HG03039 (cell line): Measurements from ENCODE around the gene ADGRB3.

Experiments
- ATAC-seq: cut with Tn5 transposase; IDR thresholded peaks from one replicate; pipeline ENCODE4 v1.9.1; 2021; ENCODE audit warnings: mild to moderate bottlenecking, moderate library complexity; ENCODE audit not compliant: unreplicated experiment

ADGRB3 gene

DNA sequence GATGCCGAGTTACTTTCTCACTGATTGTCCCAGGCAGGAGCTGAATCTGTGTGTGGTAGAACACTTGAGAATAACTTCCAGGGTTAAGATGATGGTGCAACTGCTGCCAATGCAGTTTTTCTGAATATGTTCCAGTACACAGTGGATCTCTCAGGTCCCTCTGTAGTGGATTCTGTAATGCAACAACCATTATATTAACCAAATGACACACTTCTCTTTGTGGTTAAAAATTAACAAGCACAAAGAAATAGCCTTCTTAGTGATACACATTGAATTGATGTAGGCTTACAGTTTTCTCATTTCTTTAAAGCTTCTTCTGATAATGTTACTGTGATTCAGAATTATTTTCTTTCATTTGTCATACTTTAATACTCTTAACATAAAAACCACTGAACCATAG lies 383.8 kb downstream of the ADGRB3 start:
- no peak for ATAC-seq

DNA sequence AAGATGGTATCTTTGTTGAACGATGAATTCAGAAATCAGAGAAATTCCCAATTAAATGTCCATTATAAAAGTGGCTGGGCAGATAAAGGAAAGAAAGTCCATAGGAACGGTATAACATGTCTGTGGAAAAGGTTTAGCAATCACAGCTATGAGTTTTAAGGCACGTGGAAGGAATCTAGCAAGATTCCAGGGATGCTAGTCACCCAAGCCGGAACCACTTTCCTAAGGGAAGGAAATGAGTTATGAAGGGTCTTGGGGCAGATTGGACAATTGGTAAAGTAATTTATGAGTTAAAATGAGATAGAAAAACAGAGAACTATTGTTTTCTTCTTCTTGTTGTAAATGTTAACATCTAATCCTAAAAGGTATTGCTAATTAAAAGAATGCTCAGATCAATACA lies 384.8 kb downstream of the ADGRB3 start:
- ATAC-seq, result no peak

DNA sequence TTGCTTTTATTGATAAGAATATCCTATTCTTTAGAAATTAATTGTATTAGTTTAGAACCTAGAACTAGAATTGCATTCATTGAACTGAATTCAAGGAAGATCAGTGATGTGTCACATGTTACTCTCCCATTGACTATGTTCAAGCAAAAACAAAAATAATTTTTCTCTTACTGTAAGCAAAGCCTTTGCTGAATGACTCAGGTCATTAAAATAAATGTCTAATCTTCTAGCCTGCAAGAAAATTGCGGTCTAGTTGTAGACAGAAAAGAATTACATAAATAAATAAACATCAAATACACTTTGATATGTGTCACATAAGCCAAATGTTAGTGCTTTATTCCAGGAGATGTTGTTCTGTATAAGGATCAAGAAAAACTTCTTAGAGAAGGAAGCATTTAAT lies 387.9 kb downstream of the ADGRB3 start:
- ATAC-seq, result no peak

DNA sequence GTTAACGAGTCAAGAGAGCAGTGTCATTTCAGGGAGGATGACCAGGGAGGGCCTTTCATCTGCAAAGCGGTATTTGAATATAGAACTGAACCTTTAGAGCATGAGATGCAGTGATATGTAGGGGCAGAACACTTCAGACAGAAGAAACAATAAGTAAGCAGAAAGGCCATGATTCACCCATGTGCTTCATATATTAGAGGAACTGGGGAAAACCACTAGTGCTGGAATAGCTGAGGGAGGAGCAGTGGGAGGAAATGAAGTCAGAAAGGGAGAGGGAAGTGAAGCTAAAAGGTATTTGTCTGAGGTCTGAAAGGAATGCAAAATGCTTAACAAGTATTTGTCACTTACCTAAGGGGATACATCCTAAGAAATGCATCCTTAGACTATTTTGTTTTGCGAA lies 391.2 kb downstream of the ADGRB3 start:
- no peak for ATAC-seq

DNA sequence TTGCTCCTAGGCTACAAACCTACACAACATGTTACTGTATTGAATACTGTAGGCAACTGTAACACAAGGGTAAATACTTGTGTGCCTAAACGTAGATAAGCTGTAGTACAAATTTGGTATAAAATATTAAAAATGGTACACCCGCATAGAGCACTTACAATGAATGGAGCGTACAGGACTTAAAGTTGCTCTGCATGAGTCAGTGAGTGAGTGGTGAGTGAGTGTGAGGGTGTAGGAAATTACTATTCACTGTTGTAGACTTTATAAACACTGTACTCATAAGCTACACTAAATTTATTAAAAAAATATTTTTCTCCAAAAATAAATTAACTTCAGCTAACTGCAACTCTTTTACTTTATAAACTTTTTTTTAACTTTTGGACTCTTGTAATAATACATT lies 391.6 kb downstream of the ADGRB3 start:
- ATAC-seq, result no peak

DNA sequence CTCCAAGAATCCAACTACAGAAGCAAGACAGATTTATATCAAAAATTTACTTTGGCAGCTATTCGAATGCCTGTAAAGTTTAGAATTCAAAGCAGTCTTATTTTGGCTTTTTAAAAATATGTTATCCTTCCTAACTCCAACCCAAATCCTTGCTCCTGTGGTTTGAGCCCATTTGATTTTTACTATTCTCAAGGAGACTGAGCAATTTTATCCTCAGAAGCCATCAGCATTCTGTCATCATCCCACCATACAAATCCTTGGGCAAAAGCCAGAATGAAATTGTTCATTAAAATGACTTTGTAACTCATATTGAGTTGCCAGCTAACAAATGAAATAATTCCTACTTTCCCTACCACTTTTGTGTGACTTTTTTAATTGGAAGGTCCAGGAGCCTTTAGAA lies 392.8 kb downstream of the ADGRB3 start:
- ATAC-seq, result no peak

DNA sequence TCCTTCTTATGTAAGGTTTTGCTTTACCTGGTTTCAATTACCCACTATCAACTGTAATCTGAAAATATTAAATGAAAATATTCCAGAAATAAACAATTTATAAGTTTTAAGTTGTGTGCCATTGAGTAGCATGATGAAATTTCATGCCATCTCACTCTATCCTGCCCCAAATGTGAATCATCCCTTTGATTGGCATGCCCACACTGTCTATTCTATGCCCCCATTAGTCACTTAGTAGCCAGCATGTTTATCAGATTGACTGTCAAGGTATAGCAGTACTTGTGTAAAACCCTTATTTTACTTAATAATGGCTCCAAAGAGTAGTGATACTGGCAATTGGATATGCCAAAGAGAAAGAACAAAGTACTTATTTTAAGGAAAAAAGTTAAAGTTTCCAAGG lies 403.8 kb downstream of the ADGRB3 start:
- ATAC-seq, result no peak

DNA sequence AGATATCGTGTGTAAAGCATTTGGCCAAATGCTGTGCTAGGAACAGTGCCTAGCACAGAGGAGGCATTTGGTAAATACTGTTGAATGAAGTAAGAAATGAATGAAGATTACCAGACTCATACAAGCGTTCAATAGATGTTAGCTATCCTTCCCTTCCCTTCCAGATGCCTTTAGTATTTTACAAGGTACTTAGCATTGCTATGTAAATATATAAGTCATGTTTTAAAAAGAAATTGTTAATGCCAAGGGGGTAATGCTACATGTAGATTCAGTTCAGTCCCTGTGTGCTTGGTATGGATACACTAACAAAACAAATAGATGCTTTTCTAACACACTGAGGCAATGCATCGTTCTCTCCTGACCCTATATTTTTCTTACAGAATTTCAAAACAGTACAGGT lies 407.2 kb downstream of the ADGRB3 start:
- no peak for ATAC-seq

DNA sequence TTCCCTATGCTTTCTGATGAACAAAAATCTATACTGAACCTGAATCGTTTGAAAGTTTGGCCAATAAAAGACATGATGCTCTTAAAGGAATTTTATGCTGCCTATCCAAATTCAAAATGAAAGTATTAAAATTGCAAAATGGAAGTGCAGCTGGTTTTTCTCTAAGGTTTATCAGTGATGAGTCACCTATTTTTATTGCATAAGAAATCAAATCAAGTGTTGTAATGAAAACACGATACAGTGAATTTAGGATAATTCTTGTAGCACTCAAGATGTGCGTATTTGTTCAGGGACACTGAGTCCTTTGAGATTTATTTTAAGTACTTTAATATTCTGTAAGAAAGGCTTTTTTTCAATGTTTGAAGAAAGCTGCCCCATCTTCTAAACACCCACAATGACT lies 409.5 kb downstream of the ADGRB3 start:
- no peak for ATAC-seq

DNA sequence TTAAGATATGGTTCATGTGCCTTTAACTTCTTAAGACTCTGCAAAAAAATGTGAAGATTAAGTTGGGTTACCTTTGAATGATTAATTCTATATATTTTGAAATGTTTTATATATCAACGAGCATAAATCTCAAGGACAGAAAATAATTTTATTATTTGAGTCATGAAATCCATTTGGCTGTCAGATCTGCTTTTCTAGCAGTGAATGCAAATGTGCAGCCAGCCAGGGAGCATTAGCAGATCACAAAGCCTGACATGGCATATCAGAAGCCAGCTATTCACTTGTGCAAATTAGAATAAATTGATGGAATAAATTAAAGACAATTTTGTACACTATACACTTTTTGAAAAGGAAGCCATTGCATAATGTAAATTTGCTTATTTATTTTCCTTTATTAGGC lies 424.3 kb downstream of the ADGRB3 start:
- no peak for ATAC-seq

DNA sequence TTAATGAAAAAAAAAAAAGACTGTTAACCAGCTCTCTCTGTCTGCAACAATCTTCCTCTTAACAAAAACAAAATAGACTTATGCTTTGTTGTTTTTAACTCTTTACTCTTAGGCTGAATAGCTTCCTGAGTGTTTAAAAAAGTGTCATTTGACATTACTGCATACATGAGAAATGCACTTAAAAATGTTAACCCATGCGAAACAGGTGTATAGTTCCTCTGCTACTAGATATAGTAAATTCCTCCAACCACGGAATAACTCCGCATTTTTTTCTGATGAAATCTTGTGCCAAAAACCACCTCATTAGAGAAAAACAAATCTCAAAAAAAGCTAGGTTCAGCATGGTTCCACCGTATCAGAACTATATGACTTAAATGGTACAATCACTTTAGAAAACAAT lies 426.0 kb downstream of the ADGRB3 start:
- ATAC-seq, result no peak

DNA sequence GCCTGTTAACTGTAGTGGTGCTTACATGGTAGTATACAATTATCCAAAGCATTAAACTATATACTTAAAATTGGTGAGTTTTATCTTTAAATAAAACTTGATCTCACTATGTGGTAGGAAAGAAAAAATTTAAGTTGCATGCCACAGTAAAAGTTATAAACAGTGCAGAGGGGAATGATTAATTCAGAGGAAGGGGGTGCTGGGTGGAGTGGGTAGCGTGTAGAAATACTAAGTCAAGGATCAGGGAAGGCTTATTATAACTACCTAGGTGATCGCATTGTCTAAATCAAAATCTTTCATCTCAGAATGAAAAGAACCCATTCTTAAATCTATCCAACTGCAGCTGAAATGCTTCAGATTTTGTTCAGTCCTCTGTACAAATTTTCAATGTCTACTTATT lies 428.3 kb downstream of the ADGRB3 start:
- no peak for ATAC-seq

DNA sequence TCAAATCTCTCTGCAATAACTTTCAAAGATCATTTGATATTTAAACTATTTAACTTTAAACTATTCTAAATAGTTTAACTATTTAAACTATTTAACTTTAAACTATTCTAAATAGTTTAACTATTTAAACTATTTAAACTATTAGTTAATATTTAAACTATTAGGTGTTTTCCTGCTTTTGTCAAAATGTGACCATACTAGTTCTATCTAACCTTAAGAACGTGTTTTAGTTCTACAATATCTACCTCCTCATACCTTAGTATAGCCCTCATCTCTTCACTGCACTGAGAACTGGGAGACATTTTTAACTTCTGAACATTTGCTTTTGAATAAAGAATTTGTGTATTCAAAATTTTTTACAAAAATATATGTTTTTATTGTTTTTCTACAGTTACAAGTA lies 429.1 kb downstream of the ADGRB3 start:
- ATAC-seq, result no peak

DNA sequence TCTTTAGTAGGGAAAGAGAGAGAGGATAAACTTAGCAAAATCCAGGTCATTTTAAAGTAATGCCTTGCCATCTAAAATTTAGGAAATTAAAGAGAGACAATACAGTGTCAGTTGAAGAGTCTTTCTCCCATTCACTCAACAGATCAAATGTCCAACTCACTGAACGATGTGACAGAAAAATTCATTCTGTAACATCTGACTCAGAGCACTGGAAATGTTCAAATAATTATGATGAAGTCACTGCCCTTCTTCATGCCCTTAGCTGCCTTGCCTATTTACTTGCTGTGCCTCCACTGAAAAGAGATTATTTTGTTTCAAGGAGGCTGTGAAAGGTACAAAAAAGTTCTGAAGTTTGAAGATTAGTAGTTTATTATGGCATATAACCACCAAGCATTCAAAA lies 434.8 kb downstream of the ADGRB3 start:
- ATAC-seq, result no peak

DNA sequence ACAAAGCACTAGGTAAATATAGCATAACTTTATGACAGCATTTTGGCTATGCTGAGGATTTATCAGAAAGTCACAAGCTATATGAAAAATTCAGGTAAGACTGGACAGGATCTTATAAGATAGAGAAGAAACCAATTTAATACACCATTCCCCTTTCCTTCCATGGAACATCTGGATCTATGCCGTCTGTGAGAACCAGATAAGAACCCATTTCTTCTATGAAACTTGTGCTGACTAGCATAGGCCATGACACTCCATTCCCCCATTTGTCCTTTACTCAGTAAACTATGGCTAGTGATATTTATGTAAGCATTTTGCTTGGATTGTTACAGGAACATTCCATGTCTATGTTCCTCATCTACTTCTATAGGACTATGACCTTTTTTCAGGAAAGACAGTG lies 437.7 kb downstream of the ADGRB3 start:
- no peak for ATAC-seq

DNA sequence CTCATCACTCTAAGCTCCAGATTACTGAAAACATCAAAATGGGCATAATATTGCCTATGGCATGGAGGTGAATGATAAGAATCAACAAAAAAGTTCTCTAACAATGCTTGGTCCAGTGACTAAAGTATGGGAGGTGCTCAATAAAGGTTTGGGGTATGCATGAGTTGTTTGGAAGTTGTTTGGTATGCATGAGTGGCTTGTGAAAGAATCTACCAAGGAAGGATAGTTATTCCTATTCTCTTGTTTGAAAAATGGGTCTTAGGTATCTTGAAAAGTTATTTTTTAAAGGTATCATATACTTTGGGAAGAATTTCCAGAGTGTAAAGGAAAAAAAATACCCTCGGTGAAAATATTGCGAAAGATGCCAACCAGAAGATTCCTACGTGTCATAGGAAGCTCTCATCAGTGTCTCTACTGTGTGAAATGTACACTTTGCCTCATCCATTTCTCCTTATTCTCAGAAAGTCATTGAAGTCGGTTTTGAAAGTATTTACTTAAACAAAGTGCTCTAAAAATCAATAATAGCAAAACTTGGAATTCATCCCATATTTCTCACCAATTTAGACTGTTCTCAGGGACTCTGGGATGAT lies 449.8 kb downstream of the ADGRB3 start:
- no peak for ATAC-seq

DNA sequence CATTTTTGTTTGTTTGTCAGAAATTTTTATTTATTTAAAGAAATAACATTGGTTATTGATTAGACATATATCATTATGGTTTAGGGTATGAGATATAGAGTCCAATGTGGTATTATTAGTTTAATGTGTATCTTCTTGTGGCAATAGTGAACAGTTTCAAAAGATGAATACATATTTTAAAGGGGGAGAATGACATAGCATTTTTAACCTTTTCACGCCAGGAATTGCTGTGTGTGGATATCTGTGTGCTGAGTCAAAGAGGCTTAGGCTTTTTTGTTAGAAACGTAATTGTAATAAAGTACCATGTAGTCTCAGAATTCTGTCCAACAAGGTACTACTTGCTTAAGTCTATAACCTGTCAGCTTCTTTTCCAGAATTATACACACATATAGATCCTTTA lies 451.6 kb downstream of the ADGRB3 start:
- ATAC-seq, result no peak

DNA sequence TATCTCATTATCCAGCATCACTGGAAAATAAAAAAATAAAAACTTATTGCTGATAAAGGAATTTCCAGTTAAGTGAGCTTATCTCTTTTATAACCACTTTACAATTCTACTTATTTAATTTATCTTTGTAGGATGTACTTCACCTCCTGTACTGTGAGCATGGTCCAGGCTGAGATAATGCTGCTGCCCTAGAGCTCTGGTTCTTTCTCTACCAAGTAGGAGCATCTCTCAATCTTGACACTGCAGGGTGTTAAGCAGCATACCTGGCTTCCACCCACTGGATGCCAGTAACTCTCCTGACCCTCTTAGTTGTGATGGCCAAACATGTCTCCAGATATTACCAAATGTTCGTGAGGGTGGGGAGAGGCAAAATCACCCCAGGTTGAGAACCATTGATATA lies 454.5 kb downstream of the ADGRB3 start:
- ATAC-seq, result no peak

DNA sequence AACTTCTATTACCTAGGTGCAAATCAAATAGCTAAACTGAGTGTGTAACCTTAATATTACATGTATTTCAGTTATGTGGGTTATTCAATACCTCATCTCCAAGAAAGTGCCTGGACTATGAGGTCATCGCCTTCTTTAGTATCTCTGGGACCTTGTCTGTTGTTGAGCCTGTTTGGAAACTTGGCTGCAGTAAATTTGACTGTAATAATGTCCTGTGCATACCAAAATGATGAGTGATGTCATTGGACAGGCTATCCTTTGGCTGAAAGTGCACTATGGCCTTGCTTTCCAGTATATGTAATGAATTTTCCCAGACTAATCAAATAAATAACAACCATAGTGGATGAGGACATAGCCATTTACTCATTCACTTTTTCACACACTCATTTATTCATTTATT lies 455.1 kb downstream of the ADGRB3 start:
- ATAC-seq, result no peak

DNA sequence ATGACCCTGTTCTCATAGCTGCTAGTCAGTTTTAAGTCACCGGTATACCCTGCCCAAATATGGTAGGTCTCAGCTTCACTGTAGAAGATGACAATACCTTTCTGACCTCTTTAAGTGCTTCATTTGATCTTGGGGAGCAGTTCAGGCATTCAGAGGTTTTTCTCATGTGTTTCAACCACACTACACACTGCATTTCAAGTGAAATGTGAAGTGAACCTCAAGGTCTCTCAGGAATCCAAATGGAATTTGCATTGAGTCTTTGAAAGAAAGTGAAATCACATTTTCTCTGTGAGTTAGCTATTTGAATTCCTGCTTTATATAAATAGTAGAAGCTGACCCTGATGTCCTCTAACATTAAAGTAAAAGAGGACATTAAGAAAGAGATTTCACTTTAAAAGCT lies 461.6 kb downstream of the ADGRB3 start:
- ATAC-seq, result no peak

DNA sequence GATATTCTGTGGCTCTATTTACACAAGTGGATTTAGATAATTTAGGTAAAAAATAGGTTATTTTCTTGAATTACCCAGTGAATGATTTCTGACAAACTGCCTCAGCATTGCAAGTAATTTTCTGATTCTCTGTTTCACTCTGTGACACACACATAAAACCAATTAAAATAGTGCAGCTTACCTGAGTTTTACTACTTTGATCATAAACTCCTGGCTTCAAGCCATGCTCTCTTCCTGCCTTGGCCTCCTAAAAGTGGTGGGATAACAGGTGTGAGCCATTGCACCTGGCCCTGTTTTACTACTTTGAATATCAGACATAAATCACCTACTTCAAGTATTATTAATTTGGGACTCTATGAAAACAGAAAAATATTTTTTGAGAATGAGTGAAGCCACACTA lies 462.9 kb downstream of the ADGRB3 start:
- no peak for ATAC-seq

DNA sequence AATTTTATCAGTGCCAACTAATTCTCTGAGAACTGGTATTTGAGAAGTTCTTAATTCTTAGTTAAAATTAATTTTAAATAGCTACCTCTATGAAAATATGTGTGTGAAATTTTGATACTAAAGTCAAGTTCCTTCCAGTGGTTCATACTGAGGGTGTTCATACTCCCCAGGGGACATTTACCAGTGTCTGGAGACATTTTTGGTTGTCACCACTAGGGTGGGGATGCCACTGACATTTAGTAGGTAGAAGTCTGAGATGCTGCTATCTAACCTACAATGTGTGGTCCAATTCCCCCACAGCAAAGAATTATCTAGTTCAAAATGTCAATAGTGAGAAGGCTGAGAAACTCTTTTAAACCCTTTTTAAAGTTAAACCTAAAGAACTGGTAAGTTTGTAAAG lies 463.8 kb downstream of the ADGRB3 start:
- no peak for ATAC-seq

DNA sequence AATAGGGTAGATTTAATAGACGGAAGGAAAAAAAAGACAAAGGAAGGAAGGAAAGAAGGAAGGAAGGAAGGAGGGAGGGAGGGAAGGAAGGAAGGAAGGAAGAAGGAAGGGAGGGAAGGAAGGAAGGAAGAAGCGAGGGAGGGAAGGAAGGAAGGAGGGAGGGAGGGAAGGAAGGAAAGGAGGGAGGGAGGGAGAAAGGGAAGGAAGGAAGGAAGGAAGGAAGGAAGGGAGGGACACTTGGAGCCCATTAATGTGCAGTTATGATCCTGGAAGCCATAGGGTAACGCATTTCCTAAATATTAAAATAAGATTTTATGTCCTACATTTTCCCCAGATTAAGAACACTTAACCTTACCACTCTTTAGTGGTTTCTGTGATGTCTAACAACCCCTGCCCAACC lies 465.7 kb downstream of the ADGRB3 start:
- no peak for ATAC-seq

DNA sequence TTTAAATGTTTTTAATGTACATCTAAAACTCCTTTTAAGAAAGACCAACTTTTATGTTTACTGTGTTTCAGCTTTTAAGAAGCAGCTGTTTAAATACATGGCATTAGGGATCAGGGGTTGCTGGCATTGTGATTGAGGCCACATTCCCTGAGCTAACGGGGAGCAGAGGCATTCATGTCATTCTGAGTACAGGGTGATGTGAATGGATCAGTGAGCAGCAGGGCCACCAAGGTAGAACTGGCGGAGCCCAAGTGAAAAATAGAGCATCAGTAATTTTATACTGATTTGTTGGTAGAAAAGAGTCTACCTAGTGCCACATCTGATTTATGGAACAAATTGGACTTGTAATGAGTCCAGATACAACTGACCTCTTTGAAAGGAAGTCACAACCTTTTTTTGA lies 467.3 kb downstream of the ADGRB3 start:
- no peak for ATAC-seq
